Activated naive CD8-positive, alpha-beta T cell treated with anti-CD3 and anti-CD28 coated beads for 36 hours (primary cell): ENCODE data around the gene MRPL14. TPM values are rescaled to one million over a fixed set of nuclear protein-coding genes. Genes with fewer than 3 reads are reported as not detected.

Source experiments
- DNase-seq: peaks from one replicate; pipeline ENCODE4 v3.0.0; 2021
- H3K27ac Mint-ChIP-seq: one replicate; pipeline ENCODE4 v1.8.0; 2022; ENCODE audit warnings: mild to moderate bottlenecking, moderate library complexity, mixed read lengths
- H3K27me3 Mint-ChIP-seq: one replicate; pipeline ENCODE4 v1.8.0; 2022; ENCODE audit warnings: mild to moderate bottlenecking, mixed read lengths
- H3K36me3 Mint-ChIP-seq: one replicate; pipeline ENCODE4 v1.8.0; 2021; ENCODE audit warnings: mild to moderate bottlenecking, mixed read lengths
- H3K4me1 Mint-ChIP-seq: one replicate; pipeline ENCODE4 v1.8.0; 2021; ENCODE audit warnings: mixed read lengths
- H3K4me3 Mint-ChIP-seq: one replicate; pipeline ENCODE4 v1.8.0; 2022; ENCODE audit warnings: mild to moderate bottlenecking, moderate library complexity, mixed read lengths
- H3K9me3 Mint-ChIP-seq: one replicate; pipeline ENCODE4 v1.8.0; 2022; ENCODE audit warnings: mixed read lengths
- total RNA-seq, 2 experiments: library from RNA; stranded (reverse); gene quantifications; one replicate each; pipeline ENCODE4 v1.2.3, GENCODE V29; 2021

MRPL14 gene
- total RNA-seq, 2 experiments from 2014 or later, result 58.5 to 60.8 TPM

GRCh38 chr6:44138717-44139350, 11.6 kb upstream of the MRPL14 start:
- H3K36me3 Mint-ChIP-seq, result peaks cover 6% of the 10 kb centered on the region
- H3K4me3 Mint-ChIP-seq, result no peak overlapping the region
- DNase-seq, result no peak
- H3K9me3 Mint-ChIP-seq, result no peaks in the 10 kb centered on the region
- no peaks in the 10 kb centered on the region for H3K27me3 Mint-ChIP-seq
- H3K27ac Mint-ChIP-seq, result no peak overlapping the region
- H3K4me1 Mint-ChIP-seq, result peaks cover 2% of the 10 kb centered on the region

DNA sequence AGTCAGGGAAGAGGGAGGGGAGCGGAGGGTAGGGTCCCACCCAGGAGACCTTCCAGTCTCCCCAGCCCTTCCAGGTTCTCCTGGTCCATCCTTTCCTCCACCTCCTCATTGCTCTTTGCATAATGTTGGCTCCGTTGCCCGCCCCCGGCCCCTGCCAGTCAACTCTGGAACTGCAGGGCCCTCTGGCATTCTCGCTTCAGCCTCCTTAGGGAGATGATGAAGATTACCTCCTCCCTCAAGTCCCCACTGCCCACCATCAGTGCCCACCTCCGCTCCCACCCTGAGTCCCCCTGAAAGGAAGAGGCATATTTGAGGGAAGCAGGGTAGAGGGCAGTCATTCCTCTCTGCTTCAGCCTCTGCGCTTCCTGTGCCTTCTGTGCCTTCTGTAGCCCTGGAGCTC, 8.6 kb upstream of the MRPL14 start:
- Mint-ChIP-seq H3K4me1 (peaks cover 7% of the 10 kb centered on the region), H3K27ac (no peak overlapping the region), H3K36me3 (peaks cover 3% of the 10 kb centered on the region), H3K27me3 (no peaks in the 10 kb centered on the region), H3K9me3 (no peaks in the 10 kb centered on the region), H3K4me3 (no peak overlapping the region)
- DNase-seq, result no peak

DNA sequence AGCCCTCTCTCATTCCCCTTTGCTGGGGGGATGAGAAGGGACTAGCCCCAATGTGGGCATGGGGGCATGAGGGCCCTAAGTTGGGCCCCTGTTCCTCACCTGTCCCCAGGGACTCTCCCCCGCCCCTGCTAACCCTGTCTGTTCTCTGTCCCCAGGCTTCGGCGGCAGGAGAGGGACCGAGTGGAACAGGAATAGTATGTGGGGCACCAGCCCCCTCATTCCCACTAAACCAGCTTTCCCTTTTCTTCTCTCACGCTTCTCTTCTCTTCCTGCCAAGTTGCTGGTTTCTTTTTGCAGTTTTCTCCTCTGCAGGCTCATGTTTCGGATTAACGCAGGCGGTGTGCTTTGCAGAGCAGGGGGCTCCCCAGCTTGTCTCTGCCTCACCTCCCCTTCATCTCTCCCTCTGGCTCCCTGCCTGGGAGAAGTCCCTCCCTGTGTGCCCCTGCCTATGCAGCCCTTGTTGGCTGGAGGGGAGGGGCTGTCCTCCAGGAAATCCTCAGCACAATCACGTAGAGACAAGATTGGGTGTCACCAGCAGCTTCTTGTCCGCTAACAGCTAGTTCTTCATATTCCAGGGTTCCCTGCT, 8.0 kb upstream of the MRPL14 start:
- H3K27me3 Mint-ChIP-seq, result no peaks in the 10 kb centered on the region
- H3K4me1 Mint-ChIP-seq, result peaks cover 7% of the 10 kb centered on the region
- no peak overlapping the region for H3K27ac Mint-ChIP-seq
- no peaks in the 10 kb centered on the region for H3K9me3 Mint-ChIP-seq
- H3K36me3 Mint-ChIP-seq, result peaks cover 3% of the 10 kb centered on the region
- DNase-seq, result no peak
- H3K4me3 Mint-ChIP-seq, result no peak overlapping the region

DNA sequence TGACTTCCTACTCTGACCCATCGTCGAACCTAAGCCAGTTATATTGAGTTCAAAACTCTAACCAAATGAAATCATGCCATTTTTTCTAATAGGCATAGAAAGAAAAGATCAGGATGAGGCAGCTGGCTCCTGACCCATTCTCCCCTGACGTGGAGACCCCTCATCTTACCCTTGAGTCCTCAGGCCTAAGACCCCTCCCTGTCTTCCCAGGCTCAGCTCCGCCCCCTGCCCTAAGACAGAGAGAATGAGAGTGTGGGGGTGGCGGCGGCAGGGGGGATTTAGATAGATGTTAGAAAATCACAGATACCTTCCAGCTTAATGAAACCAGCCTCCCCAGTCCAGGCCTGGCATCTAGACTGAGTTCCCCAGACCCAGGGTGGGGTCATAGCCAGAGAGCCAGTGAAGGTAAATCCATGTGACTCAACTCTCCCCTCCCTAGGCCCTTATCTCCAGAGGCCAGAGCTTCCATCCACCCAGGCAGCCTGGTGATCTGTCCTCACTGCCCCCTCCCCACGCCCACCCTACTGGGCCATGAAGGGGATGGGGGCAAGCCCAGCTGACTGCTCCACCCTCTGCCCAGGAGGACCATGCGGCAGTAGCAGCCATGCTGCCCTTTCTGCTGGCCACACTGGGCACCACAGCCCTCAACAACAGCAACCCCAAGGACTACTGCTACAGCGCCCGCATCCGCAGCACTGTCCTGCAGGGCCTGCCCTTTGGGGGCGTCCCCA, 6.9 kb upstream of the MRPL14 start:
- Mint-ChIP-seq H3K27me3 (no peaks in the 10 kb centered on the region), H3K27ac (no peak overlapping the region), H3K4me1 (peaks cover 12% of the 10 kb centered on the region), H3K9me3 (no peaks in the 10 kb centered on the region), H3K36me3 (peaks cover 3% of the 10 kb centered on the region), H3K4me3 (no peak overlapping the region)
- no peak for DNase-seq

DNA sequence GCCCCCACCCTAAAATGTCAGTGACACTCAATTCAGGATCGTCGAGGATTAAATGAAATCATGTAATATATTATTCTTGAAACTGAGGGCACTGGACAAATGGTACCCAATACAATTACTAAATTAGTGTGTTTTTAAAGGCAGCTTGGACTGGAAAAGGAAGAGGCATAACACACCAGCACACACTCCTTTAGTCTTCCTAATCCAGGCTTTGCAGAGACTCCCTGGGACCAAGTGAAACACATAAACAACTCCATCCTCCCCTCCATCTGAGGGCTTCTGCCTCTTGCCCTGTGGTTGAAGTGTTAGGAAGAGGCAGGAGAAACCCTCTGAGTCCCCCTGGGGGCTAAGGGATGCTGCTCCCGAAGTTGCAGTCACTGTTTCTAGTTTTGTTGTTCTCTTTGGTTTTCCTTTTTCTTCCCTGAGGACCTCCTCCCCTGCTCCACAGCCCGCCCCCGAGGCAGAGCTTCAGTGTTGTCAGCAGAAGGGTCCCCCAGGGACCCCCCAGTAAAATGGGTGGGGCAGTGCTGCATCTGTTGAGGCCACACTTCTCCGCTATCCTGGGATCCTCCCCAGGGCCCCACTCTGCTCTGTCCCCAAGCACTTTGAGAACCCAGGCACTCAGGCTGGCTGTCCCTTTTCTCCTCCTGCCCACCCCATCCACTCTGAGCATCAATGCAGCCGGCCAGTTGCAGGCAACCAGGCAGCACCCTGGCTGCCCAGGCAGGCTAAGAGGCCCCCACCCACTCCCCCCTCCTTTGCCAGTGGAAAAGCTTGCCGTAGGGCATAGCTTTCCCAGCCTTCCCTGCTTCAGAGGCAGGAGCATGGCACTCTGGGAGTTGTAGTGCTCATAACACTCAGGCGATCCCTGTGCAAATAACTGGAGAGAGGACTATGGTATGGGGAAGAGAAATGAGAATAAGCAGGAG, 6.0 kb upstream of the MRPL14 start:
- DNase-seq, result no peak
- H3K4me3 Mint-ChIP-seq, result no peak overlapping the region
- no peak overlapping the region for H3K27ac Mint-ChIP-seq

GRCh38 chr6:44132476-44132875, 5.2 kb upstream of the MRPL14 start:
- Mint-ChIP-seq H3K9me3 (no peaks in the 10 kb centered on the region), H3K27me3 (no peaks in the 10 kb centered on the region), H3K4me3 (no peak overlapping the region), H3K4me1 (peaks cover 14% of the 10 kb centered on the region), H3K36me3 (peaks cover 3% of the 10 kb centered on the region), H3K27ac (no peak overlapping the region)
- DNase-seq, result no peak

More for the DNA sequence above, 6.0 kb upstream of the MRPL14 start:
- H3K4me1 Mint-ChIP-seq, result peaks cover 12% of the 10 kb centered on the region
- H3K27me3 Mint-ChIP-seq, result no peaks in the 10 kb centered on the region
- peaks cover 3% of the 10 kb centered on the region for H3K36me3 Mint-ChIP-seq
- H3K9me3 Mint-ChIP-seq, result no peaks in the 10 kb centered on the region

GRCh38 chr6:44131892-44132291, 4.6 kb upstream of the MRPL14 start:
- DNase-seq, result no peak
- Mint-ChIP-seq H3K27me3 (no peaks in the 10 kb centered on the region), H3K4me1 (peaks cover 14% of the 10 kb centered on the region), H3K9me3 (no peaks in the 10 kb centered on the region), H3K36me3 (no peaks in the 10 kb centered on the region), H3K4me3 (no peak overlapping the region), H3K27ac (no peak overlapping the region)

DNA sequence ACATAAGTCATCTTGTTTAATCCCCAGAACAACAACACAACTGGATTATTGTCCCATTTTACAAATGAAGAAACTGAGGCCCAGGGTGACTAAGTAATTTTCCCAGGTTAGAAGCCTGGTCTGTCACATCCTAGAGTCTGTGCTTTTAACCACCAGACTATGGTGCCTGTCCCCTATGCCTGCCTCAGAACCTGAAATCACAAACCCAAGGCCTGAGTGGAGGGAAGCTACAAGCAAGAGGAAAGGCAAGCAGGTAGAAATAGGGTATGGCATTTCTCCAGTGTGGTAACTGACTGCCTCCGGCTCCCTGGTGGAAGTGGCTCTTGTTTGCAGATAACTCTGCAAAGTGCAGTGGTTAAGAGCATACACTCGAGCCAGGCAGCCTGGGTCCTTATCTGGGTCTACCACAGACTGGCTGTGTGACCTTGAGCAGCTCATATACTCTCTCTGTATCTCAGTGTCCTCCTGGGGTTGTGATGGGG, 2.6 kb upstream of the MRPL14 start:
- Mint-ChIP-seq H3K27me3 (no peaks in the 10 kb centered on the region), H3K27ac (no peak overlapping the region), H3K9me3 (no peaks in the 10 kb centered on the region), H3K36me3 (peaks cover 10% of the 10 kb centered on the region), H3K4me3 (no peak overlapping the region), H3K4me1 (peaks cover 27% of the 10 kb centered on the region)
- no peak for DNase-seq

- Mint-ChIP-seq H3K4me3 (peak overlapping the region; percentile 76), H3K4me1 (peaks cover 39% of the 10 kb centered on the region), H3K9me3 (no peaks in the 10 kb centered on the region), H3K27me3 (no peaks in the 10 kb centered on the region), H3K36me3 (peaks cover 20% of the 10 kb centered on the region), H3K27ac (no peak overlapping the region)
- DNase-seq, result peak; percentile 22
These were observed 1.0 kb upstream of the MRPL14 start for GRCh38 chr6:44128020-44128917.

DNA sequence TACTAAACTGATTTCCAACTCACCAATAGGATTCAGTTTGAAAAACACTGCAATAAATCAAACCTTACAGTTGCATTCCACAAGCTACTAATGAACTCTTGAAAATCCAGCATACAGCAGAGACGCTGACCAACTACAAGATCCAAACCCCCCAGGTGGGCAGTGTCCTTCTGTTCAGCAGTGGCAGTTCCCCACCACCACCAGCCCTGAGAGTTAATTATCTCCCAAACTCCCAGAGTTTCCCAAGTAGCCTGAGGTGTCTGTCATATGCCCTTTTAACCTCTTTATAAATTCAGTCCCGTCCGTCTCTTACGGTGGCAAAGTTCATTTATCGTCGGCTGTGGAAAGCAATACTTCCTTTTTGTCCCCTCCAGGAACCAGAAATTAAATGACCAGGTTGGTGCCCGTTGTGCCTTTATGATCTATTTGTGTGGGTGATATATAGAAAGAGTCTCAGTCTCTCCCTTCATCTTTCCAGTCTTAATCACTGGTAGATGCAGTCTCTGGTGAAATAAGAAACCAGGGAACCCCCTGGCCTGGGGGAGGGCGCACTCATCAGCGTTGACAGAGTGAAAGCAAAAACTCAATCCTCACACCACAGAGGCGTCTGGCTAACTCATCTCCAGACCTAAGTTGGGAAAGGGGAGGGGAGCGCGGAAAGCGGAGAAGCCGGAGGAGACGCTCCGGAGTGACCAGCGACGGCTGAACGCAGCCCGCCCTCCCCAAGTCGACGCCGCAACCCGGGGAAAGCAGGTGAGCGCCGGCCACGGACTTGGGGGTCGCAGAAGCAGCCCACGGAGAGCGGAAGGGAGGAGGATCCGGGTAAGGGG, 717 bp downstream of the MRPL14 start:
- H3K4me3 Mint-ChIP-seq, result peak overlapping the region; percentile 83
- H3K9me3 Mint-ChIP-seq, result no peaks in the 10 kb centered on the region

DNA sequence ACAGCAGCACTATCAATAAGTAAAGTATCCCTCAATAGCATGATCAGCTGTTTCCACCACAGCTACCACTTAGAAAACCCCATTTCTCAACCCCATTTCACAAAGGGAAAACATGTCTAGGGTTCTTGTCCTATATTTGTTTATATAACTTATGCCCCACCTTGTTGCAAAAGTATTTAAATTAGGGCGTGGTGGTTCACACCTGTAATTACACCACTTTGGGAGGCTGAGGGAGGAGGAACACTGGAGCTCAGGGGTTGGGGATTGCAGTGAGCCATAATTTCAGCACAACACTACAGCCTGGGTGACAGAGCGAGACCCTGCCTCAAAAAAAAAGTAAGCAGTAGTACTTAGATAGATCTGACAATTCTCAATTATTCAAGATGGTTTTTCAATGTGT, 3.7 kb downstream of the MRPL14 start:
- Mint-ChIP-seq H3K27me3 (no peaks in the 10 kb centered on the region), H3K4me1 (peaks cover 62% of the 10 kb centered on the region), H3K4me3 (no peak overlapping the region), H3K36me3 (peaks cover 23% of the 10 kb centered on the region), H3K27ac (peak overlapping the region; percentile 66), H3K9me3 (no peaks in the 10 kb centered on the region)
- DNase-seq, result no peak

More for the DNA sequence above, 717 bp downstream of the MRPL14 start:
- H3K36me3 Mint-ChIP-seq, result peaks cover 22% of the 10 kb centered on the region
- peaks cover 48% of the 10 kb centered on the region for H3K4me1 Mint-ChIP-seq
- no peaks in the 10 kb centered on the region for H3K27me3 Mint-ChIP-seq
- DNase-seq, result peak; percentile 83
- H3K27ac Mint-ChIP-seq, result peak overlapping the region; percentile 96

GRCh38 chr6:44122801-44123200, 4.5 kb downstream of the MRPL14 start:
- H3K4me1 Mint-ChIP-seq, result peaks cover 62% of the 10 kb centered on the region
- H3K4me3 Mint-ChIP-seq, result peak overlapping the region; percentile 32
- H3K36me3 Mint-ChIP-seq, result peaks cover 25% of the 10 kb centered on the region
- peak; percentile 19 for DNase-seq
- H3K27me3 Mint-ChIP-seq, result no peaks in the 10 kb centered on the region
- peak overlapping the region; percentile 66 for H3K27ac Mint-ChIP-seq
- H3K9me3 Mint-ChIP-seq, result no peaks in the 10 kb centered on the region

GRCh38 chr6:44120692-44121443, 6.4 kb downstream of the MRPL14 start:
- peaks cover 67% of the 10 kb centered on the region for H3K4me1 Mint-ChIP-seq
- no peaks in the 10 kb centered on the region for H3K27me3 Mint-ChIP-seq
- H3K36me3 Mint-ChIP-seq, result peaks cover 19% of the 10 kb centered on the region
- H3K4me3 Mint-ChIP-seq, result no peak overlapping the region
- H3K27ac Mint-ChIP-seq, result no peak overlapping the region
- DNase-seq, result no peak
- no peaks in the 10 kb centered on the region for H3K9me3 Mint-ChIP-seq
